Caco-2 (cell line): Measurements from ENCODE around the gene RASGRP3. TPM values are rescaled to one million over a fixed set of nuclear protein-coding genes. Genes with fewer than 3 reads are reported as not detected.

Experiments
- BruUV-seq: library from RNA; stranded (reverse); fragments of 400-500 nt; replicated peaks from 2 replicates; lab custom pipeline; 2021; lab: Mats Ljungman, UMichigan
- CTCF ChIA-PET: fragments of 300-600 bp; sonication (Branson Sonifier 250); formaldehyde crosslinking; loops from one replicate; lab custom pipeline; 2022; ENCODE audit warnings: antibody characterized with exemption; lab: Charles Lee
- POLR2A ChIA-PET: fragments of 300-600 bp; sonication (Branson Sonifier 250); formaldehyde crosslinking; loops from one replicate; lab custom pipeline; 2022; ENCODE audit warnings: antibody characterized with exemption; lab: Charles Lee
- DNase-seq, 2 experiments: peaks; one replicate each; pipeline versions ENCODE4 v3.0.0 to v3.0.0-alpha.2; 2020 to 2022
- H3K27me3 ChIP-seq: replicated peaks from 2 replicates; pipeline ENCODE4 v1.6.0; 2011; ENCODE audit warnings: low read length; ENCODE audit not compliant: control insufficient read depth, insufficient read depth
- H3K36me3 ChIP-seq: 2 replicates; pipeline ENCODE4 v1.5.1; 2011; ENCODE audit warnings: low read length; ENCODE audit not compliant: control insufficient read depth, insufficient read depth
- H3K4me1 ChIP-seq: fragments of 250-450 bp; sonication (Bioruptor Pico); 2 replicates; pipeline ENCODE4 v1.5.1; 2020; ENCODE audit warnings: mild to moderate bottlenecking
- H3K4me3 ChIP-seq: 2 replicates; pipeline ENCODE4 v1.5.1; 2011; ENCODE audit warnings: low read depth, mild to moderate bottlenecking, control low read depth, low read length
- H3K9me3 ChIP-seq: fragments of 250-450 bp; sonication (Bioruptor Pico); 2 replicates; pipeline ENCODE4 v1.5.1; 2020; ENCODE audit warnings: mild to moderate bottlenecking, moderate library complexity
- H3K27ac Mint-ChIP-seq: one replicate; pipeline ENCODE4 v1.8.0; 2022; ENCODE audit warnings: mixed read lengths; ENCODE audit not compliant: unreplicated experiment
- H3K27me3 Mint-ChIP-seq: one replicate; pipeline ENCODE4 v1.8.0; 2022; ENCODE audit warnings: mixed read lengths; ENCODE audit not compliant: insufficient read depth, unreplicated experiment
- H3K36me3 Mint-ChIP-seq: one replicate; pipeline ENCODE4 v1.8.0; 2022; ENCODE audit warnings: mild to moderate bottlenecking, mixed read lengths; ENCODE audit not compliant: insufficient read depth, unreplicated experiment
- H3K4me1 Mint-ChIP-seq: one replicate; pipeline ENCODE4 v1.8.0; 2022; ENCODE audit warnings: low read depth, mixed read lengths; ENCODE audit not compliant: unreplicated experiment
- H3K4me3 Mint-ChIP-seq: one replicate; pipeline ENCODE4 v1.8.0; 2022; ENCODE audit warnings: mild to moderate bottlenecking, moderate library complexity, mixed read lengths; ENCODE audit not compliant: unreplicated experiment
- H3K9me3 Mint-ChIP-seq: one replicate; pipeline ENCODE4 v1.8.0; 2022; ENCODE audit warnings: mixed read lengths; ENCODE audit not compliant: unreplicated experiment
- CTCF ChIP-seq, 2 experiments: fragments of 200-600 bp in 1 of 2; IDR thresholded peaks; 1 replicate in 1 of 2; 2 replicates in 1 of 2; pipeline versions ENCODE4 v1.5.1 to v1.8.0; 2011 to 2022; ENCODE audit warnings: antibody characterized with exemption in 1 of 2, control low read depth in 1 of 2, inconsistent platforms in 1 of 2, low read depth in 1 of 2, low read length in 1 of 2, mild to moderate bottlenecking in 1 of 2, moderate library complexity in 1 of 2; ENCODE audit not compliant: insufficient read depth in 1 of 2, severe bottlenecking in 1 of 2, unreplicated experiment in 1 of 2
- intact Hi-C: fragments of 100-400 bp; cut with micrococcal nuclease; formaldehyde crosslinking; loops from one replicate; pipeline ENCODE4 v1.10.0; 2022; ENCODE audit not compliant: unreplicated experiment
- total RNA-seq: library from RNA; stranded (reverse); gene quantifications from 2 replicates; pipeline ENCODE4 v1.2.3, GENCODE V29; 2022

RASGRP3 gene
- total RNA-seq, 1 experiment from 2014 or later, result 9.2 TPM

DNA sequence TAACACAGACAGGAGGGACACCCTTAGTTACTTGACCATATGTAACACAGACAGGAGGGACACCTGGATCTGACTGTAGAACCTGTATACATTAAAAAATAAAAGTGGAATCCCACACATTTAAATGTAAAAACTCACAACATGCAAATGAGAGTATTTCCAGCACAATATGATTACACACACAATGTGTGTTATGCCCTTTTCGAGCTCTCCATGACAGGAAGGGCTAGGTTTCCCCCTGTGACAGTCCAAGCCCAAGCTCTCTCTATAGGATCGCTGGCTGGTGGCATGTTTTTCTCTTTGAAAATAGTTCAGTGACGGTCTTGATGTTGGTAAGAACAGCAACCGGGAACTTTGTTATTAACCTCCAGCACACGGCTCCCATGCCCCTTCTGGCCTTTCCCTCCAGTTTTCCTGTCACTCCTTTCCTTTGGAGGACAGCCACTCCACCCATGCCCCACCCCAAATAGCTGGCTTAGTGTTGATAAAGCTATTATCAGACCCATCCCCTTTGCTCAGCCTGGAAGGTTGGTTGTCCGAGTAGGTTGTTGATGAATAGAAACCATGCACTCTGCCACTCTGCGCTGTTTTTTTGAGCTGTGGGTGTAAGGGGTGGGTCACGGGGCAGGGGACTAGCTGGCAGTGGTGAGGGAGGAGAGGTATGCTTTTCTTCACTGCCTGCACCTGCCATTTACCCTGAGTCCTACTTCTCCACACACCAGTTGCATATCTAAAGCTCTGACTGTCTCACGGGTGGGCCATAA is 2.7 kb downstream of the RASGRP3 start:
- POLR2A ChIA-PET, result no interaction called here
- peaks cover 70% of the 10 kb centered on the region for H3K4me1 ChIP-seq
- H3K27me3 ChIP-seq, result no peaks in the 10 kb centered on the region
- intact Hi-C loops, result loop anchor here (5.0 kb wide), 4 partner anchors 67 to 672 kb away; partner anchors contain the start of gene FAM98A
- Mint-ChIP-seq H3K4me1 (peaks cover 32% of the 10 kb centered on the region), H3K27ac (peak overlapping the region; percentile 61), H3K4me3 (peak overlapping the region; percentile 33), H3K27me3 (no peaks in the 10 kb centered on the region), H3K36me3 (peaks cover 21% of the 10 kb centered on the region), H3K9me3 (no peaks in the 10 kb centered on the region)
- H3K9me3 ChIP-seq, result 0 out of 2 replicates have a peak, but pooled peaks cover 5% of the 10 kb centered on the region
- no TSS peak for BruUV-seq
- TF ChIP-seq CTCF (IDR thresholded peaks at IDR 0.05; ENCODE audit: insufficient read depth in 1 of 2, low read depth in 1 of 2, low read length in 1 of 2, severe bottlenecking in 1 of 2, unreplicated experiment in 1 of 2), result no peak
- no peaks in the 10 kb centered on the region for H3K36me3 ChIP-seq
- CTCF ChIA-PET, result interaction anchor here (0.6 to 1.7 kb wide), 3 partner anchors 10 to 403 kb away, joined by 3 to 5 read pairs (median 4); no protein-coding TSS in a partner anchor
- no peak overlapping the region for H3K4me3 ChIP-seq
- DNase-seq, result no peak

DNA sequence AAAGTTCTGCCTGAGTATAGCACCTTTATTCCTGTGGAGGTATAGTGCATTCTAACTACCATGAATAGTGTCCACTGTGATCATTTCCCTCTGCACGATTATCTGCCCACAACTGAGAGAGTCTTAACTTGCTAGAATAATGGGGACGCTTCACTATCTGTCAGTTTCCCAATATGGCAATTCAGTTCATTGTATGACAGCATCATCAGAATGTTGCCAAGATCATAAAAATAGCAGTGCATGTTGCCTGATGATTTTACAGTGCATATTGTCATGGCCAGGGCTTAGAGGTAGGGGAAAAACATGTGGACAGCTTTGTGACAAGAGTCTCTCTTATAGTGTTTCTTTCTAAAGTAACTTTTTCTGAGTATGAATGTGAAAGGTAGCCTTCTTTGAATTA is 6.1 kb downstream of the RASGRP3 start:
- intact Hi-C loops, result no loop called here
- Mint-ChIP-seq H3K27ac (no peak overlapping the region), H3K27me3 (no peaks in the 10 kb centered on the region), H3K4me3 (no peak overlapping the region), H3K36me3 (peaks cover 12% of the 10 kb centered on the region), H3K9me3 (peaks cover 14% of the 10 kb centered on the region), H3K4me1 (peaks cover 26% of the 10 kb centered on the region)
- no peak for DNase-seq
- Histone ChIP-seq H3K4me3 (no peak overlapping the region), H3K4me1 (peaks cover 69% of the 10 kb centered on the region), H3K27me3 (no peaks in the 10 kb centered on the region), H3K36me3 (no peaks in the 10 kb centered on the region), H3K9me3 (peaks cover 18% of the 10 kb centered on the region)
- POLR2A ChIA-PET, result no interaction called here
- TF ChIP-seq CTCF (IDR thresholded peaks at IDR 0.05; ENCODE audit: insufficient read depth in 1 of 2, low read depth in 1 of 2, low read length in 1 of 2, severe bottlenecking in 1 of 2, unreplicated experiment in 1 of 2), result no peak
- CTCF ChIA-PET, result no interaction called here
- no TSS peak for BruUV-seq

DNA sequence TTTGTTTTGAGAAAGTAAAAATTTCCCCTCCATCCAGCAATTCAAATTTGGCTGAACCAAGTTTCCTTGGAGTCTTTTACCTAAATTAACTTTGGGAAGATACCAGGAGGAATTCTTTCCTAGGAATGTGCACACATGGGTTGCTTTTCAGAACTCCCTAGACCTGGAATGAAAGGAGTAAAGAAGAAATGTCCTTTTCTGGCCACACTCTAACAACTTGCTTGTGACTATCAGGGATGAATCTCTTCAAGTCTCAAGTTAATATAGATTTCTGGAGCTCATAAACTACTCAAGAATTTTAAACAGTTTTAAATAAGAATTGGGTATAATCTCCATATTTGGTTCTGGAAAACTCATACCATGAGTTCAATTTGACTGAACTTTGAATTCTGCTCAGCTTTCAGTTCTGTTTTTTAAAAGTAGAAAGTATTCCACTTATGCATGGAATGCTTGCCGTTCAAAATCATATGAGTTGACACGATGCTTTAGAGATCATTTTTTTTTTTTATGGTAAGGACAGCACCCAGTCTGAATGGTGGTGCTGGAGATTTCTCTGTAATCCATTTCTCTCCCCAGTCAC is 7.7 kb downstream of the RASGRP3 start:
- peaks cover 12% of the 10 kb centered on the region for H3K36me3 Mint-ChIP-seq
- ChIA-PET CTCF (interaction anchor here (1.1 kb wide), 1 partner anchor 8 kb away, joined by 8 read pairs; no protein-coding TSS in a partner anchor), POLR2A (no interaction called here)
- no peak for DNase-seq
- peak overlapping the region; percentile 54 for H3K4me3 Mint-ChIP-seq
- no peaks in the 10 kb centered on the region for H3K36me3 ChIP-seq
- no peaks in the 10 kb centered on the region for H3K27me3 ChIP-seq
- no TSS peak for BruUV-seq
- H3K4me3 ChIP-seq, result no peak overlapping the region
- peaks cover 15% of the 10 kb centered on the region for H3K9me3 Mint-ChIP-seq
- H3K9me3 ChIP-seq, result peaks cover 18% of the 10 kb centered on the region
- peaks cover 22% of the 10 kb centered on the region for H3K4me1 Mint-ChIP-seq
- peaks cover 54% of the 10 kb centered on the region for H3K4me1 ChIP-seq
- intact Hi-C loops, result loop anchor here (1.0 kb wide), 1 partner anchor 8 kb away; no protein-coding TSS in a partner anchor
- no peaks in the 10 kb centered on the region for H3K27me3 Mint-ChIP-seq
- H3K27ac Mint-ChIP-seq, result peak overlapping the region; percentile 72
- TF ChIP-seq CTCF (IDR thresholded peaks at IDR 0.05; ENCODE audit: insufficient read depth in 1 of 2, low read depth in 1 of 2, low read length in 1 of 2, severe bottlenecking in 1 of 2, unreplicated experiment in 1 of 2), result no peak
